ENCODE results near the gene FKBP1A. TPM values are rescaled to one million over a fixed set of nuclear protein-coding genes. Genes with fewer than 3 reads are reported as not detected.

FKBP1A gene
- total and polyA plus RNA-seq, 9 of the 15 experiments (the other 6 are each of a cell fraction or from before 2014, with no cell fraction given): 48.8 to 502 (median 89.6) TPM

GRCh38 chr20:1363522-1363921, 29.3 kb downstream of the FKBP1A start:
- DNase-seq (ENCODE audit: extremely low read depth in 1 of 4, low spot score in 3 of 4) (no peak), ATAC-seq (no peak), FAIRE-seq (no peak)
- Histone ChIP-seq H3K36me3 (ENCODE audit: control insufficient read depth, insufficient read depth, low read length) (peaks cover 40% of the 10 kb centered on the region), H3K9ac (ENCODE audit: insufficient read depth in 1 of 2, low read depth in 2 of 2, low read length in 2 of 2) (no peak overlapping the region), H3K9me3 (replicated peaks; ENCODE audit: control insufficient read depth, insufficient read depth, low read depth, low read length) (no peaks in the 10 kb centered on the region), H2AFZ (ENCODE audit: low read depth, low read length) (no peak overlapping the region), H3K4me3 (no peak overlapping the region), H3K4me1 (replicated peaks in 1 of 2; ENCODE audit: control insufficient read depth in 2 of 2, insufficient read depth in 2 of 2, low read length in 2 of 2) (peaks cover 0 to 4% of the 10 kb centered on the region in 2 experiments; a peak in 2 of 5 replicates), H3K9me1 (ENCODE audit: control insufficient read depth, insufficient read depth, low read length) (no peaks in the 10 kb centered on the region), H3K79me2 (ENCODE audit: control insufficient read depth, insufficient read depth, low read length) (no peaks in the 10 kb centered on the region), H3K4me2 (ENCODE audit: insufficient read depth, low read length) (no peak overlapping the region), H3K27ac (ENCODE audit: extremely low read depth, low read depth, low read length) (no peak overlapping the region), H4K20me1 (replicated peaks; ENCODE audit: control insufficient read depth, insufficient read depth, low read length) (no peaks in the 10 kb centered on the region), H3K27me3 (ENCODE audit: control insufficient read depth in 2 of 2, insufficient read depth in 2 of 2, low read length in 2 of 2) (no peaks in the 10 kb centered on the region)
- in situ Hi-C loops (cut with MboI) (loop anchor here (10.0 kb wide), 1 partner anchor 261 kb away; the partner anchor contains the start of gene SIRPB1), intact Hi-C loops (cut with micrococcal nuclease) (no loop called here)
- CTCF ChIA-PET (ENCODE audit: low intra/inter-chr PET ratio): no interaction called here
- 77% methylated on average over 5 of the region's 5 CpGs for WGBS (ENCODE audit: insufficient coverage, low coverage, missing lambda C conversion rate)
- BruUV-seq (replicated peaks): no TSS peak
- POLR2A ChIA-PET: no interaction called here
- TF ChIP-seq GMEB1 (CRISPR knock-in tag; IDR thresholded peaks at IDR 0.05): no peak
- no peak for TF ChIP-seq FOXK2 (conservative IDR thresholded peaks at IDR 0.05 in 1 of 2, IDR thresholded peaks at IDR 0.05 in 1 of 2; ENCODE audit: low read depth in 2 of 2)
- TF ChIP-seq BRF2 (IDR thresholded peaks at IDR 0.05; ENCODE audit: borderline replicate concordance, insufficient read depth, insufficient read length): no peak
- TF ChIP-seq ZNF766 (CRISPR knock-in tag; conservative IDR thresholded peaks at IDR 0.05): no peak
- TF ChIP-seq NFRKB (IDR thresholded peaks at IDR 0.05; ENCODE audit: low read depth): no peak
- TF ChIP-seq PRDM10 (IDR thresholded peaks at IDR 0.05; ENCODE audit: partially characterized antibody): no peak
- TF ChIP-seq ZNF41 (CRISPR knock-in tag; conservative IDR thresholded peaks at IDR 0.05): no peak
- TF ChIP-seq ZNF507 (tag; conservative IDR thresholded peaks at IDR 0.05): no peak
- no peak for TF ChIP-seq SPI1 (IDR thresholded peaks at IDR 0.05; ENCODE audit: borderline replicate concordance, low read depth, low read length)
- no peak for TF ChIP-seq CLOCK (CRISPR knock-in tag; IDR thresholded peaks at IDR 0.05; ENCODE audit: borderline replicate concordance)
- no peak for TF ChIP-seq MBD1 (CRISPR knock-in tag; IDR thresholded peaks at IDR 0.05)

All from K562 (cell line).